ENCODE results near the gene SLC35F1.

GRCh38 chr6:118134206-118134605 lies 227.1 kb downstream of the SLC35F1 start:
- TF ChIP-seq, protein P1, sequence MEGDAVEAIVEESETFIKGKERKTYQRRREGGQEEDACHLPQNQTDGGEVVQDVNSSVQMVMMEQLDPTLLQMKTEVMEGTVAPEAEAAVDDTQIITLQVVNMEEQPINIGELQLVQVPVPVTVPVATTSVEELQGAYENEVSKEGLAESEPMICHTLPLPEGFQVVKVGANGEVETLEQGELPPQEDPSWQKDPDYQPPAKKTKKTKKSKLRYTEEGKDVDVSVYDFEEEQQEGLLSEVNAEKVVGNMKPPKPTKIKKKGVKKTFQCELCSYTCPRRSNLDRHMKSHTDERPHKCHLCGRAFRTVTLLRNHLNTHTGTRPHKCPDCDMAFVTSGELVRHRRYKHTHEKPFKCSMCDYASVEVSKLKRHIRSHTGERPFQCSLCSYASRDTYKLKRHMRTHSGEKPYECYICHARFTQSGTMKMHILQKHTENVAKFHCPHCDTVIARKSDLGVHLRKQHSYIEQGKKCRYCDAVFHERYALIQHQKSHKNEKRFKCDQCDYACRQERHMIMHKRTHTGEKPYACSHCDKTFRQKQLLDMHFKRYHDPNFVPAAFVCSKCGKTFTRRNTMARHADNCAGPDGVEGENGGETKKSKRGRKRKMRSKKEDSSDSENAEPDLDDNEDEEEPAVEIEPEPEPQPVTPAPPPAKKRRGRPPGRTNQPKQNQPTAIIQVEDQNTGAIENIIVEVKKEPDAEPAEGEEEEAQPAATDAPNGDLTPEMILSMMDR (IDR thresholded peaks at IDR 0.05), result no peak
- TF ChIP-seq EZH2phosphoT487 (IDR thresholded peaks at IDR 0.05), result no peak
